Measurements from ENCODE around the gene NRP1.

Gene NRP1

DNA sequence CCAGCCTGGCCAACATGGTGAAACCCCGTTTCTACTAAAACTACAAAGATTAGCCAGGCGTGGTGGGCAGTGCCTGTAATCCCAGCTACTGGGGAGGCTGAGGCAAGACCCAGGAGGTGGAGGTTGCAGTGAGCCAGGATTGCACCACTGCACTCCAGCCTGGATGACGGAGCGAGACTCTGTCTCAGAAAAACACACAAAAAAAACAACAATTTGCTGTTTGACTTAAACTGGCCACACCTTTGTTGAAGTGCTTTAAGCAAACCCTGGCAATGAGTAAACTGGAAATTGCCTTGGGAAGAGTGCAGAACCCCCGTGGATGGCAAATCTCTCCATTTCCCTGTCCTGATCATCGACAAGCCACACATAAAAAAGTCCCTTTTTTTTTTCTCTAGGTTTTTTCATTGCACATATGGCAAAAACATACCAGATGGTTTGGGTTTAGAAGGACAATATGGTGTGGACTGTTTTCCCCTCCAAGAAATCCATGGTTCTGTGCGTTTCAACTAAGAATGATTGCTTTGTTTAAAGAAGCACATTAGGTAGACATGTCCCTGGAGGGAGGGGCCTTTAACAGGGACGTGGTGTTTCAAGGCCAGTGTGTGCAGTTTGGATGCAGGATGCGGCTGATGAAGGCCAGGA is 76.9 kb downstream of the NRP1 start:
- Histone ChIP-seq H3K36me3 (ENCODE audit: control insufficient read depth in 1 of 2, insufficient read depth in 2 of 2, low read length in 2 of 2) (peaks cover 10 to 31% of the 10 kb centered on the region in 2 experiments), H2AK5ac (ENCODE audit: low read length) (no peak overlapping the region), H3K14ac (ENCODE audit: low read length) (no peak overlapping the region), H2BK120ac (ENCODE audit: insufficient read depth, low read length, poor library complexity) (no peak overlapping the region), H3K4me1 (ENCODE audit: control insufficient read depth in 1 of 2, insufficient read depth in 2 of 2, low read length in 2 of 2) (peaks cover 0 to 14% of the 10 kb centered on the region in 2 experiments), H3K9me3 (ENCODE audit: insufficient read depth, low read depth, low read length) (peaks cover 1% of the 10 kb centered on the region), H3K27ac (ENCODE audit: low read depth, low read length) (no peak overlapping the region), H2BK12ac (ENCODE audit: low read length) (no peak overlapping the region), H4K91ac (ENCODE audit: low read depth, low read length) (no peak overlapping the region), H3K4ac (ENCODE audit: low read depth, low read length) (no peak overlapping the region), H4K8ac (ENCODE audit: low read depth, low read length) (no peak overlapping the region), H4K12ac (ENCODE audit: low read depth, low read length) (no peak overlapping the region), H3K27me3 (ENCODE audit: insufficient read depth, low read length) (no peaks in the 10 kb centered on the region), H3K4me2 (ENCODE audit: low read length) (no peak overlapping the region), H3K4me3 (ENCODE audit: low read depth, low read length) (no peak overlapping the region), H3K23ac (ENCODE audit: low read length) (no peak overlapping the region), H3K79me1 (ENCODE audit: low read length) (peaks cover 4% of the 10 kb centered on the region), H3K9ac (ENCODE audit: low read length) (no peak overlapping the region), H2BK5ac (ENCODE audit: low read depth, low read length, poor library complexity) (no peak overlapping the region), H2AFZ (ENCODE audit: insufficient read depth, low read length, poor library complexity) (no peak overlapping the region), H3K18ac (ENCODE audit: low read length) (no peak overlapping the region), H3K79me2 (ENCODE audit: control insufficient read depth, insufficient read depth, low read length, poor library complexity) (no peaks in the 10 kb centered on the region)
- DNase-seq = no peak
- WGBS (ENCODE audit: extremely low coverage, insufficient coverage, insufficient read length) = no CpG with 5 or more reads among the region's 9 CpGs

DNA sequence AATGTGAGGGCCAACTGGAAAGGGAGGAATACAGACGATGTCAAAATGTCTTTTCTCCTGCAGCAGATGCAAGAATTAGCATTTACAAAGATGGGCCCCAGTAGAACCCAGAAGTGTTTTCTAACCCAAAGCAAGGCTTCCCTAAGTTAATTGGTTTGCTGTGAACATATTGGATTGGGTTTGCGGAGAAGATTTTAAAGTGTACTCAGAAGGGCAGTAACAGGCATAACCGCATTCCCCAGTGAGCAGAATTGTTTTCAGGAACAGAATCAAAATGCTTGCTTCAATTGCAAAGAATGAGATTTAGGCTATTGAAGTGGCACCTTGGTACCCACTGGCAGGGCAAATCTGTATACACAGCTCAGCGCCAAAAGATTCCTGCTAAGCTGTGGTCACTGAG is 78.0 kb downstream of the NRP1 start:
- no peak overlapping the region for H2BK120ac ChIP-seq (ENCODE audit: insufficient read depth, low read length, poor library complexity)
- peaks cover 19 to 37% of the 10 kb centered on the region in 2 experiments for H3K36me3 ChIP-seq (ENCODE audit: control insufficient read depth in 1 of 2, insufficient read depth in 2 of 2, low read length in 2 of 2)
- H3K4me1 ChIP-seq (ENCODE audit: control insufficient read depth in 1 of 2, insufficient read depth in 2 of 2, low read length in 2 of 2) = peaks cover 0 to 14% of the 10 kb centered on the region in 2 experiments
- H3K27ac ChIP-seq (ENCODE audit: low read depth, low read length) = no peak overlapping the region
- peaks cover 1% of the 10 kb centered on the region for H3K9me3 ChIP-seq (ENCODE audit: insufficient read depth, low read depth, low read length)
- H3K27me3 ChIP-seq (ENCODE audit: insufficient read depth, low read length) = no peaks in the 10 kb centered on the region
- no peak overlapping the region for H2AK5ac ChIP-seq (ENCODE audit: low read length)
- no peak for DNase-seq
- no peak overlapping the region for H3K23ac ChIP-seq (ENCODE audit: low read length)
- no peak overlapping the region for H3K4me2 ChIP-seq (ENCODE audit: low read length)
- H3K18ac ChIP-seq (ENCODE audit: low read length) = no peak overlapping the region
- no peak overlapping the region for H4K12ac ChIP-seq (ENCODE audit: low read depth, low read length)
- H3K79me1 ChIP-seq (ENCODE audit: low read length) = peaks cover 4% of the 10 kb centered on the region
- no peaks in the 10 kb centered on the region for H3K79me2 ChIP-seq (ENCODE audit: control insufficient read depth, insufficient read depth, low read length, poor library complexity)
- H2BK5ac ChIP-seq (ENCODE audit: low read depth, low read length, poor library complexity) = no peak overlapping the region
- no peak overlapping the region for H3K4me3 ChIP-seq (ENCODE audit: low read depth, low read length)
- no peak overlapping the region for H4K8ac ChIP-seq (ENCODE audit: low read depth, low read length)
- no peak overlapping the region for H3K4ac ChIP-seq (ENCODE audit: low read depth, low read length)
- no peak overlapping the region for H3K14ac ChIP-seq (ENCODE audit: low read length)
- no peak overlapping the region for H4K91ac ChIP-seq (ENCODE audit: low read depth, low read length)
- H2BK12ac ChIP-seq (ENCODE audit: low read length) = no peak overlapping the region
- H3K9ac ChIP-seq (ENCODE audit: low read length) = no peak overlapping the region
- no CpG with 5 or more reads among the region's 4 CpGs for WGBS (ENCODE audit: extremely low coverage, insufficient coverage, insufficient read length)
- H2AFZ ChIP-seq (ENCODE audit: insufficient read depth, low read length, poor library complexity) = no peak overlapping the region

DNA sequence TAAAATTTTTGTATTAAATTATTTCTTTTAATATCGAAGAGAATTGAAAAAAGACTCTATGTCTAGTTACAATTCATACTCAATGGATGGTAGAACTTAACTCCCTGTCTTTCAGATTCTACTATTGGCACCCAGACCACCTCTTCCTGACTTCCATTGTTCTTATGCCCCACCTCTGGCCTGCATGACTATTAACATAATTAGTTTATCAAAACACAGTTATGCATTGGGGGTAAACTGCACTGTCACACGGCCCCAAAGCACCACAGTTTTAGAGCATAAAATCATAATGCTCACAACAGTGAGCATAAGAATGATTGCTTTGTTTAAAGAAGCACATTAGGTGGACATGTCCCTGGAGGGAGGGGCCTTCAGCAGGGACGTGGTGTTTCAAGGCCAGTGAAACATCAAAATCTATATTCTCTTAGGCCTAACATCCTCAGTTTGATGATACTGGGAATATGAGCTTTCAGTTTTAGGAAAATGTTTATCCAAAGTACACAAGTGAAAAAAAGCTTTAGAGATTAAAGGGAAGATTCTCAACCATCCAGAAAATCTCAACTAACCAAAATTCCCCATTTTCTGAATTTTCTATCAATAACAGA is 79.8 kb downstream of the NRP1 start:
- H3K23ac ChIP-seq (ENCODE audit: low read length) = no peak overlapping the region
- no CpG with 5 or more reads among the region's 3 CpGs for WGBS (ENCODE audit: extremely low coverage, insufficient coverage, insufficient read length)
- no peak overlapping the region for H3K4ac ChIP-seq (ENCODE audit: low read depth, low read length)
- no peak overlapping the region for H2BK120ac ChIP-seq (ENCODE audit: insufficient read depth, low read length, poor library complexity)
- H3K27ac ChIP-seq (ENCODE audit: low read depth, low read length) = no peak overlapping the region
- no peaks in the 10 kb centered on the region for H3K27me3 ChIP-seq (ENCODE audit: insufficient read depth, low read length)
- no peak overlapping the region for H2AK5ac ChIP-seq (ENCODE audit: low read length)
- no peaks in the 10 kb centered on the region for H3K79me2 ChIP-seq (ENCODE audit: control insufficient read depth, insufficient read depth, low read length, poor library complexity)
- no peak overlapping the region for H3K14ac ChIP-seq (ENCODE audit: low read length)
- DNase-seq = no peak
- peaks cover 4% of the 10 kb centered on the region for H3K79me1 ChIP-seq (ENCODE audit: low read length)
- H3K4me3 ChIP-seq (ENCODE audit: low read depth, low read length) = no peak overlapping the region
- H3K4me1 ChIP-seq (ENCODE audit: control insufficient read depth in 1 of 2, insufficient read depth in 2 of 2, low read length in 2 of 2) = peaks cover 0 to 14% of the 10 kb centered on the region in 2 experiments
- no peak overlapping the region for H4K8ac ChIP-seq (ENCODE audit: low read depth, low read length)
- H3K18ac ChIP-seq (ENCODE audit: low read length) = no peak overlapping the region
- peaks cover 1% of the 10 kb centered on the region for H3K9me3 ChIP-seq (ENCODE audit: insufficient read depth, low read depth, low read length)
- no peak overlapping the region for H2BK5ac ChIP-seq (ENCODE audit: low read depth, low read length, poor library complexity)
- no peak overlapping the region for H3K4me2 ChIP-seq (ENCODE audit: low read length)
- no peak overlapping the region for H2BK12ac ChIP-seq (ENCODE audit: low read length)
- peaks cover 19 to 41% of the 10 kb centered on the region in 2 experiments for H3K36me3 ChIP-seq (ENCODE audit: control insufficient read depth in 1 of 2, insufficient read depth in 2 of 2, low read length in 2 of 2)
- no peak overlapping the region for H3K9ac ChIP-seq (ENCODE audit: low read length)
- H4K91ac ChIP-seq (ENCODE audit: low read depth, low read length) = no peak overlapping the region
- H2AFZ ChIP-seq (ENCODE audit: insufficient read depth, low read length, poor library complexity) = no peak overlapping the region
- H4K12ac ChIP-seq (ENCODE audit: low read depth, low read length) = no peak overlapping the region

DNA sequence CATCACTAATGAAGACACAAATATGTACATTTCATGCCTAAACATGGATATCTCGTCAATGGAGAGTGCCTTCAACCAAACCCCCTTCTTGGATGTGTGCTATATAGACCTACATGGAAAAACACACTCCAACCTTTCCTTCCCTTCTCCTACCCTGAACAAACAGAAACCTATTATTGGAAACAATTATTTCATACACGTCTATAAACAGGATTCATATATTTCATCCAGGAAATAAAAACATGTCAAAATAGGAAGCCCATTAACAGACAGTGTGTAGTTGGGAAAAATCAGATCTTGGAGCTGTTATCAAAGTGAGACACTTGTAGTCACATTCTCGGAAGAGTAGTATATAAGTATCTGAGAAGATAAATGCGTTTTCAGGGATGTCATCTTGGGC is 81.1 kb downstream of the NRP1 start:
- no CpG with 5 or more reads among the region's 4 CpGs for WGBS (ENCODE audit: extremely low coverage, insufficient coverage, insufficient read length)
- DNase-seq = no peak

More for the DNA sequence above, 81.1 kb downstream of the NRP1 start:
- Histone ChIP-seq H3K9me3 (ENCODE audit: insufficient read depth, low read depth, low read length) (peaks cover 1% of the 10 kb centered on the region), H4K91ac (ENCODE audit: low read depth, low read length) (no peak overlapping the region), H3K9ac (ENCODE audit: low read length) (no peak overlapping the region), H3K79me1 (ENCODE audit: low read length) (peaks cover 2% of the 10 kb centered on the region), H3K4me2 (ENCODE audit: low read length) (no peak overlapping the region), H3K18ac (ENCODE audit: low read length) (no peak overlapping the region), H3K23ac (ENCODE audit: low read length) (peak overlapping the region; percentile 15), H2BK5ac (ENCODE audit: low read depth, low read length, poor library complexity) (no peak overlapping the region), H3K4me1 (ENCODE audit: control insufficient read depth in 1 of 2, insufficient read depth in 2 of 2, low read length in 2 of 2) (peaks cover 0 to 10% of the 10 kb centered on the region in 2 experiments), H3K14ac (ENCODE audit: low read length) (no peak overlapping the region), H4K12ac (ENCODE audit: low read depth, low read length) (no peak overlapping the region), H2BK120ac (ENCODE audit: insufficient read depth, low read length, poor library complexity) (no peak overlapping the region), H3K36me3 (ENCODE audit: control insufficient read depth in 1 of 2, insufficient read depth in 2 of 2, low read length in 2 of 2) (peaks cover 19 to 42% of the 10 kb centered on the region in 2 experiments), H3K79me2 (ENCODE audit: control insufficient read depth, insufficient read depth, low read length, poor library complexity) (no peaks in the 10 kb centered on the region), H2AK5ac (ENCODE audit: low read length) (no peak overlapping the region), H2BK12ac (ENCODE audit: low read length) (no peak overlapping the region), H3K27me3 (ENCODE audit: insufficient read depth, low read length) (no peaks in the 10 kb centered on the region), H4K8ac (ENCODE audit: low read depth, low read length) (no peak overlapping the region), H2AFZ (ENCODE audit: insufficient read depth, low read length, poor library complexity) (no peak overlapping the region), H3K4me3 (ENCODE audit: low read depth, low read length) (no peak overlapping the region), H3K27ac (ENCODE audit: low read depth, low read length) (no peak overlapping the region), H3K4ac (ENCODE audit: low read depth, low read length) (no peak overlapping the region)
